GM19035 (cell line): ENCODE results near the gene SPR.
A peak's percentile ranks its signal among the peaks of the same experiment; 100 is the strongest.

Experiments
- ATAC-seq: cut with Tn5 transposase; IDR thresholded peaks from one replicate; pipeline ENCODE4 v1.9.1; 2021; ENCODE audit not compliant: unreplicated experiment

SPR gene

DNA sequence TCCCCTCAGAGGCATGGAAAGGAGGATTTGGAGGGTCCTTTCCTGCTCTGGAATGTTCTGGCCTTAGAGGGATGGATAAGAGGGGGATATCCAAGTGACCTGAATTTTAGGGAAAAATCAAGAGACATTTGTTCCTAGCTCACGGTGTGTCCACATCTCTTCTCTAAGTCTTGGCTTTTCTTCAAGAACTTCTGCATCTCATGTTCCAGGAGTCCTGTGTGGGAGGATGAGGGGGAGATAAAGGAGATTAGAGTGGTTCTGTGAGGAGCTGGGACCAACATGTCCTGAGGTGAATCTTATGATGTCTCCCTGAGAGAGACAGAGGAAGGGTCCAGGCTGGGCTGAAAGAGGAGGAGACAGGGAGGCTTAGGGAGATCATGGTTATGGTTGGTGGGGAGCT, 41.8 kb downstream of the SPR start:
- ATAC-seq = no peak

DNA sequence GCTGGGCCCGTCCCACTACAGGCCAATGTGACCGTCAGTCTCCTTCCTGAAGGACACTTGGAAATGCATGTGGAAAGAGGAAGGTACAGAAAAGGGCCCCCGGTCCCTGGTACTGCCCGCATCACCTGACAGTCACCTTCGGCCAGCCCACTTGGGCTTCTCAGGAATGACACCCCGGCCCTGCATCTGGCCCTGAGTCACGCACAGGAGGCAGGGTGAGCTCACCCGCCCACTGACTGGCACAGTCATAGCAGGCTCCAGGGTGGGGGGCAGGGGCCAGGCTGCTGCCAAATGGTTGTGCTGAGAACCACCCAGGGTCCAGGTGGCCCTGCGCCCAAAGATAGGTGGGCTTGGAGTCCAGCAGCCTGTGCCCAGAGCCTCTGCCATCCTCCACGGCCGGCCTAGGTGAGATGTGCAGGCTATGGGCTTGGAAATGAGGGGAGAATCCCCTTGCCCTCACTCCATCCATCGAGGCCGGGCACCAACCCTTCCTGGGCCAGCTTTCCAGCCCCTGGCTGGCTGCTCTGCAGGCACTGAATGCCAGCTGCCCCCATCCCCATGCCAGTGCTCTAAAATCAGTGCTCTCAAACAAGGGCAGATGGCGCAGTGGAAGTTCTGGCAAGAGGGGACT, 44.2 kb downstream of the SPR start:
- no peak for ATAC-seq

DNA sequence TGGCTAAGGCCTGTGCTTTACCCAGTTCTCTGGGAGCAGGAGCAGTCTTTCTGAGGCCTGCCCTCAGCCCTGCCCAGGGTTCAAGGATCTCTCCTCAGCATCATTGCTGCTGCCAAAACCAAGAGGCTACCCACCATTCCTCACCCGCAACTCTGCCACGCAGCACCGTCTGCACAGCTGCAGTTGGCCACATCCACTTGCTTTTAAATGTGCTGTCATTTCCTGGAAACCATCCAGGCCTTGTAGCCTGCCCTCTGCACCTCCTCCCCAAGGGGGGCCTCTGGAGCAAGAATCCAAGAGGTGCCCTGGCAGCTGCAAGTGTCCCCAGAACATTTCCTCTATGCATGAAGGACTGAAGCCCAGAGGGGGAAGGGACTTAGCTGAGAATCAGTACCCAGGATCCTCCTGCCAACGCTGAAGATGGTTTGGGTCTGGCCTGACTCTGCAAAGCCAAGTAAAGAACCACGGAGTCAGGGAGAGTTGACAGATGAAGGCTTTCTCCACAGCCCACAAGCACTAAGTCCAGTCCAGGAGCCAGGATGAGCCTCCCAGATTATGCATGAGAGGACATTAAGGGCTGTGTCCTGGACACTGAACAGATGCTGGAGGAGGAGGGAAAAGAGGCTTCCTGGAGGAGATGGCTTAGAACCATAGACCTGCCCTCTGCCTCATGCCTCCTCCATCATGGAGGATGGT, 45.0 kb downstream of the SPR start:
- no peak for ATAC-seq

DNA sequence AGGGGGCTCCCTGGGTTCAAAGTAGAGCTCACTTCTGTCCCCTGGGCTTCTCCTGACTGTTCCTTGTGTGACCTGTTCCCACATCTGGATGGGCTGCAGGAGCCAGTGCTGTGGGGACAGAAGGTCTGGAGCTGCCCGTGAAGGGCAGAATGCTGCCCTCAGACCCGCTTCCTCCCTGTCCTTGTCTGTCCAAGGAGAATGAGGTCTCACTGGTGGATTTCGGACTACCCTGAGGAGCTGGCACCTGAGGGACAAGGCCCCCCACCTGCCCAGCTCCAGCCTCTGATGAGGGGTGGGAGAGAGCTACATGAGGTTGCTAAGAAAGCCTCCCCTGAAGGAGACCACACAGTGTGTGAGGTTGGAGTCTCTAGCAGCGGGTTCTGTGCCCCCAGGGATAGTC, 45.6 kb downstream of the SPR start:
- ATAC-seq = no peak

DNA sequence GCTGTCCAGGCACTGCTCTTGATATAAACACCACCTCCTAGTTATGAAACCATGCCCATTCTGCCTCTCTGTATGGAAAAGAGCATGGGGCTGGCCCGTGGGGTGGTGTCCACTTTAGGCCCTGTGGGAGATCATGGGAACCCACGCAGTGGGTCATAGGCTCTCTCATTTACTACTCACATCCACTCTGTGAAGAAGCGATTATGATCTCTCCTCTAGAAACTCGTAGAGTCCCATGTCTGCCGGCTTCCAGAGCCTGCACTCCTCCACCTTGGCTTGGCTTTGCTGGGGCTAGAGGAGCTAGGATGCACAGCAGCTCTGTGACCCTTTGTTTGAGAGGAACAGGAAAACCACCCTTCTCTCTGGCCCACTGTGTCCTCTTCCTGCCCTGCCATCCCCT, 46.0 kb downstream of the SPR start:
- ATAC-seq = no peak

DNA sequence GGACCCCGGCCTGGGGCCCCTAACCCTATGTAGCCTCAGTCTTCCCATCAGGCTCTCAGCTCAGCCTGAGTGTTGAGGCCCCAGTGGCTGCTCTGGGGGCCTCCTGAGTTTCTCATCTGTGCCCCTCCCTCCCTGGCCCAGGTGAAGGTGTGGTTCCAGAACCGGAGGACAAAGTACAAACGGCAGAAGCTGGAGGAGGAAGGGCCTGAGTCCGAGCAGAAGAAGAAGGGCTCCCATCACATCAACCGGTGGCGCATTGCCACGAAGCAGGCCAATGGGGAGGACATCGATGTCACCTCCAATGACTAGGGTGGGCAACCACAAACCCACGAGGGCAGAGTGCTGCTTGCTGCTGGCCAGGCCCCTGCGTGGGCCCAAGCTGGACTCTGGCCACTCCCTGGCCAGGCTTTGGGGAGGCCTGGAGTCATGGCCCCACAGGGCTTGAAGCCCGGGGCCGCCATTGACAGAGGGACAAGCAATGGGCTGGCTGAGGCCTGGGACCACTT, 46.5 kb downstream of the SPR start:
- ATAC-seq = no peak

DNA sequence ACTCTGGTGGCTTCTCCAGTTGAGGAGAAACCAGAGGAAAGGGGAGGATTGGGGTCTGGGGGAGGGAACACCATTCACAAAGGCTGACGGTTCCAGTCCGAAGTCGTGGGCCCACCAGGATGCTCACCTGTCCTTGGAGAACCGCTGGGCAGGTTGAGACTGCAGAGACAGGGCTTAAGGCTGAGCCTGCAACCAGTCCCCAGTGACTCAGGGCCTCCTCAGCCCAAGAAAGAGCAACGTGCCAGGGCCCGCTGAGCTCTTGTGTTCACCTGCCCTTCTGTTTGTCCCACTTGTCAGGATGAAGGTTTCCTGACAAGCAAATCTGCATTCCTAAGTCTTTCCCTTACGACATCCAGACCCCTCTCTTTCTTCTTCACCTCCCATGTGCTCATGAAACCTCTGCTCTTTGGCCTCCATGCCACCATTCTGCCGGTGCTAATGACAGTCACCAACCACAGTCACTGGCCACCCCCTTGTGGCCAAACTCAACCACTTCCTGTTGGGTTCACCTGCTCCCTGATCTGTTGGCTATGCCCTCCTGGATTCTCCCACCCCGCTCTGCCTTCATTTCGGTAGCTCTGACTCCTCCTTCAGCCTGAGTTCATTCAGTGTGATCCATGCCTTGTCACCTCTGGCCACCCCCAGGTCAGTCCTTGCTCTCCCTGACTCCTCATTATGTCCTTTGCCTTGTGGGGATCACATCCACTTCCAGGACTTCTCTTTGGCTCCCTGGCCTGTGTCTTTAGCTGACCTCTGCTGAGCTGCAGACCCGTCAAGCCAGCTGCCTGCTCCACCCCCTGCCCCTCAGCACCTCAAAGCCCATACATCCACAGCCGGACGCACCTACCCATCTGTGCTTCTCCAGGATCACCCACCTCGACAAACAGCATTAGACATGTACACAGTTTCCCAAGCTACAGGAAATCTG, 47.7 kb downstream of the SPR start:
- ATAC-seq = peak; percentile 69

DNA sequence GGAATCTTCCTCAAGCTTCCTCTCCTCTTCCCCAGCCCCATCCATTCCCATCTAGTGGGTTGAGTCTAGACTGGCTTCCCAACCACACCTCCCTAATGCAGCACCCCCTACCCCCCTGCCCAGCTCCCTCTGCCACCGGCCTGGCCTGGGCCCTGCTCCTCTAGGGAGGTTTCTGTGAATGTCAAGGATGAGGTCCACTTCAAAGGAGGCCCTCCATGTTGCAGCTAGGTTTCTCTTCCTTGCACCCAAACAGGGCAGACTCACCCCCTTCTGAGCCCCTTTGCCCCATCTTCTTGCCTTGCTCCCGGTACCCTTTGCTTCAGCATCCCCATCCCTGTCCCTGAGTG, 48.4 kb downstream of the SPR start:
- ATAC-seq = no peak

DNA sequence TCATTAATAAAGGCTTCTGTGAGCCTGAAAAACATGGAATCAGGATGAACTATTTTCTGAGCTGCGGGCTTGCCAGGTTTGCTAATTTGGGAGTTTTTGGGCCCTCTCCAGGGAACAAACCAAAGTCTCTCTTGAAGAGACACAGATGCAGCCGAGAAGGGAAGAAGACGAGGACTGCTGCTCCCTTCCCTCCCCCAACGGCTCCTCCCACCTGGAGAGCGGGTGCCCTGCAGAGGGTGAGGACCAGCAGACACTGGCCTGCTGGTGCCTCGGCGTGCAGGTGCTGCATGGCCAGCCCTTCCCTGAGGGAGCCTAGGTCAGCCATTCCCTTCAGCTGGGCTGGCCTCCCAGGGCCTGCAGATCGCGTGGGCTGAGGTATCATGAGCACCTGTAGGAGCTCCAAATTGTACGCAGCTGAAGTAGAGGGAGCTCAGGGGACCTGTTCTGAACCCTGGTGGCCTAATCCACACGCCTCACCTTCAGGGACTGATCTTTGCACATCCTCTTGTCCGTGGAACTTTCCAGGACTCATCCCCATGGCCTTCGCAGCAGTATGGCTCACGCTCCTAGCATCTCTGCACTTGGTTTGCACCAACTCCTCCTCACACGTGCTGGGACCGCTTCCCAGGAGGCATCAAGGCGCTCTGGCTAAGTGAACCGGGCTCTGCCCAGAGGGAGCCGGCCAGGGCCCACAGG, 49.6 kb downstream of the SPR start:
- no peak for ATAC-seq

DNA sequence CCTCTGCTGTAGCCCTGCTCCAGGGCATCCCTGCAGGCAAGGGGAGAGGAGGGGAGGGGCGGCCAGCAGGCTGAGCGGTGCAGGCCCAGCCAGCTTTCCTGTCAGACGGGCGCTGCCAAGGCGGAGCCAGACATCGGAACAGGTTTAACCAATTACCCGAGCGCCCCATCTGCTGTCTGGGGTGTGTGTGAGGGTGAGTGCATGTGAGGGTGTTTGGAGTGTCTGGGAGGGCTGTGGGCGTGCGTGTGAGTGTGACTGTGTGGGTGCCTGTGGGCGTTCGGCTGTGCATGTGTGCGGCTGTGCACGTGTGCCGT, 50.1 kb downstream of the SPR start:
- no peak for ATAC-seq

DNA sequence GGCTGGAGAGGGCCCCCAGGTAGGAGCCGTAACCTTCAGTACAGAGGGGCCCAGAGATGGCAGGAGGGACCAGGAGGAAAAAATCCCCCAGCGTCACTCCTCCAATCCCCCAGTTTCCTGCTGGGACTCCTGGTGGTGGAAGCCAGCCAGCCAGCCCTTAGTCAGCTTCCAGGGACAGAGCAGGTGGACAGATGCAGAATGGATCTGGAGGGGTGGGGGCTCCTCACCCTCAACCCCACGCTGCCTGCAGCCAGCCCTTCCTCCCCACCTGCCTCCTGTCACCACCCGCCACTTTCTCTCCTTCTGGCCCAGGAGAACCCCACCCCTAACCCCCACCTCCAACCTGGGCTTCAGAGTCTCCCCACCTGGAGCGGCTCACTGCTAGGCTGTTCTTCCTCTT, 51.2 kb downstream of the SPR start:
- ATAC-seq = no peak

DNA sequence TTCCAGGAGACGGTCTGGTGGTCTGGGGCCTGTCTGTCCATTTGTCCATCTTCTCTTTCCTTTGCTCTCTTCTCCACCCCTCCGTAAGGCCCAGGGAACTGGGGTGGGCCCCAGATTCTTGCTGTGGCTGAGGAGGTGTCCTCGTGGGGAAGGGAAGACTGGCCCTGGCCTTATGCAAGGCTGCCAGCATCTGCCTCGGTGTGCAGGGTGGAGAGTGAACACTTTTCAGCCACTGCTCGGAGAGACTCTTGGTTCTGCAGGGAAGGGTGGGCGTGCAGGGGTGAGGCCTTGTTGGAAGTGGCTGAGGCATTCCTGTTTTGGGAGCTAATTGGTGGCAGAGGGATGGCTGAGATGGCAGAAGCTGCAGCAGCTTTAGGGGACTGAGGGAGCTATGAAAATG, 53.2 kb downstream of the SPR start:
- ATAC-seq = no peak

DNA sequence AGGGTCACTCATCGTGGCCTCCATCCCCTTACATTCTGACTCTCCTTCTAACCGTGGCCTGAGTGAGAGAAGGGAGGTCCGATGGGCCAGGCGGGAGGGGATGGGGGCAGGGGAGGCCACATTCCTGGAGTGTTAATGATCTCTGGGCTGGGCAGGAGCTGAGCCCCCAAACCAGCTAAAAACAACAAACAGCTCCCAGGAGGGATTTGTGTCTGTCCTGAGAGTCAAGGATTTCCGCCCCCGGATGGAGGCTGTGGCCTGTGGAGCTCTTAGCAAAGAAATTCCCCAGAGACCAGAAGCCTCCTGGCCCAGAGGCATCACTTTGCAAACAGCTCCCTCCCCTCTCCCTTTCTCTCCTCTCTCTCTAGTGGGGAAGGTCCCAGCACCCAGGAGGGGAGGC, 53.6 kb downstream of the SPR start:
- ATAC-seq = no peak
